Measurements from ENCODE around the gene PTPN20. TPM values are rescaled to one million over a fixed set of nuclear protein-coding genes. Genes with fewer than 3 reads are reported as not detected.

The PTPN20 gene
- total and polyA plus RNA-seq, 8 donors = 0.37 to 15.2 (median 1.6) TPM; not detected in 2

DNA sequence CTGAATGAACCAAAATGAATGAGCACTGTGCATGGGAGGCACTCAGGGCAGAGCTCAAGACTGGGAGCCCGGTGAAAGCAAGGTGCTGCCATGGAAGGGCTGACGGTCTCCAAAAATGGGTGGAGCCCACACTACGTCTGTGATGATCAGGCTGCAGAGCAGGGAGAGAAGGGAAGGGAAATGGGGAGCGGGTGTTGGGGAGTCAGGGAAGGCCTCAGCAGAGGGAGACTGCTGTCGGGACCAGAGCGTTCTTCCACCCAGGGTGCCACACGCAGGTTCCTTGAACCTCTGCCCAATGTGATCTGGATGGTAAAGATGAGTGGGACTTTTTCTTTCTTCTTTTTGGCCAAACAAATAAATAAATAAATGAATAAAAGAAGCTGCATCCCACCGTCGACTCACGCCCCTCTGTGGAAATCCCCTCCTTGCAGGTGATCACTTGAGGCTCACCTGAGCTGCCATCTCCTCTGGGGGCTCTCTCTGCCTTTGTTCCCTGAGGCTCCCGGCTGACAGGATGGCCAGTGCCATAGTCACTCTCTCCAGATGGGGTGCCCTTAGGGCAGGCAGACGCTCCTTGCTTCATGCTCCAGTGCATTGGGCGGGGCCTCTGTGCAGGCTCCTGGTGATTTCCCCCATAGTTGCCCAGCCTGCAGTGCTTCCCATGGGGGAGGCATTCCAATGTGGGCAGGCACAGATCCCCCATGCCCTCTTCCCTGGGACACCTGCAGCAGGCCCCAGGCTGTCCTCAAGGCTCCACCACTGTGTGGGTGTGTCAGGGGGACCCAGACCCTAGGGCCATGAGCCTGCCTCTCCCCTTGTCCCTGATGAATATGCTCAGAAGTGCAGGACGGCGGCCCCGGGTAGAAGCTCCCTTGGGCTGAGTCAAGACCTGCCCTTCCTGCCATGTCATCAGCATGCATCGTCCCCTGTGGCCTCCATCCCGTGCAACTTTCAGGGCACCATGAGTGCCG is 131.8 kb downstream of the PTPN20 start:
- DNase-seq = no peak
- Histone ChIP-seq H3K4me3 (no peak overlapping the region), H3K27ac (no peak overlapping the region), H3K27me3 (peaks cover 0 to 3% (median 0%) of the 10 kb centered on the region in 3 donors), H3K4me1 (peaks cover 0 to 7% (median 0%) of the 10 kb centered on the region in 4 donors), H3K9me3 (no peaks in the 10 kb centered on the region), H3K36me3 (no peaks in the 10 kb centered on the region)
- intact Hi-C loops (cut with DNase I; ENCODE audit: low total_unique reads) = no loop called here
- WGBS, 5 donors = 78 to 85% (median 80%) methylated on average over 19 of the region's 19 CpGs
- TF ChIP-seq, protein P1, sequence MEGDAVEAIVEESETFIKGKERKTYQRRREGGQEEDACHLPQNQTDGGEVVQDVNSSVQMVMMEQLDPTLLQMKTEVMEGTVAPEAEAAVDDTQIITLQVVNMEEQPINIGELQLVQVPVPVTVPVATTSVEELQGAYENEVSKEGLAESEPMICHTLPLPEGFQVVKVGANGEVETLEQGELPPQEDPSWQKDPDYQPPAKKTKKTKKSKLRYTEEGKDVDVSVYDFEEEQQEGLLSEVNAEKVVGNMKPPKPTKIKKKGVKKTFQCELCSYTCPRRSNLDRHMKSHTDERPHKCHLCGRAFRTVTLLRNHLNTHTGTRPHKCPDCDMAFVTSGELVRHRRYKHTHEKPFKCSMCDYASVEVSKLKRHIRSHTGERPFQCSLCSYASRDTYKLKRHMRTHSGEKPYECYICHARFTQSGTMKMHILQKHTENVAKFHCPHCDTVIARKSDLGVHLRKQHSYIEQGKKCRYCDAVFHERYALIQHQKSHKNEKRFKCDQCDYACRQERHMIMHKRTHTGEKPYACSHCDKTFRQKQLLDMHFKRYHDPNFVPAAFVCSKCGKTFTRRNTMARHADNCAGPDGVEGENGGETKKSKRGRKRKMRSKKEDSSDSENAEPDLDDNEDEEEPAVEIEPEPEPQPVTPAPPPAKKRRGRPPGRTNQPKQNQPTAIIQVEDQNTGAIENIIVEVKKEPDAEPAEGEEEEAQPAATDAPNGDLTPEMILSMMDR (IDR thresholded peaks at IDR 0.05) = no peak
- TF ChIP-seq POLR2AphosphoS5 (IDR thresholded peaks at IDR 0.05) = no peak

DNA sequence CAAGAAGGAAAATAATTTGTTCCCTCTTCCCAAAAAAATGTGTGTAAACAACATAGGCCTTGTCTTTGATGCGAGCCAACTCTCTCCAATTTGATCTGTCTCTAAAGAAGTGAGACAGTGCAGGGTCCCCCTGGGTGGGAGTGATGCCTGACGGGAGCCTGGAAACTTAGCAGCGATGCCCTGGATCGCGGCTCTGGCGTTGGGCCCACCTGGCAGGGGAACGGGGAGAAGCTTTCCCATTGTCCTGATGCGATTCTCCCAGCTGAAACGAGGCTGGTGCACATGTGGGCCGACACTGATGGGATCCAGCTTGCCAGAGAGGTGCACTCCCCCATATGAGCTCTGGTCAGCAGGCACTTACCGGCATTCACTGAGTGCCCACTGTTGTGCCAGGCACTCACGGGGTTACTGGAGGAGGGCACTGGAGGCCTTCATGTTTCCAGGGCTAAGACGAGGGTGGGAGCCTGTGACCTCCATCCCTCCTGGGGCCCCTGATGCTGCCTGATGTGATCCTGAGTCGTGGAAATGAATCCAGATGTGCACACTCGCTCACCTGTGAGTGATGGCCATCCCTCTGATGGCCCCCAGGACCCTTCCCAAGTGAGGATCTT is 132.8 kb downstream of the PTPN20 start:
- no peak overlapping the region for H3K4me3 ChIP-seq
- DNase-seq = no peak
- intact Hi-C loops (cut with DNase I; ENCODE audit: low total_unique reads) = no loop called here
- no peaks in the 10 kb centered on the region for H3K9me3 ChIP-seq
- no peak for TF ChIP-seq POLR2AphosphoS5 (IDR thresholded peaks at IDR 0.05)
- TF ChIP-seq EP300 (IDR thresholded peaks at IDR 0.05) = no peak
- TF ChIP-seq POLR2A (IDR thresholded peaks at IDR 0.05) = no peak
- TF ChIP-seq, protein P1 (IDR thresholded peaks at IDR 0.05) = no peak
- peaks cover 0 to 3% (median 0%) of the 10 kb centered on the region in 3 donors for H3K27me3 ChIP-seq
- no peaks in the 10 kb centered on the region for H3K36me3 ChIP-seq
- peaks cover 0 to 7% (median 0%) of the 10 kb centered on the region in 4 donors for H3K4me1 ChIP-seq
- 78 to 81% (median 80%) methylated on average over 14 to 15 of the region's 15 CpGs for WGBS, 5 donors
- H3K27ac ChIP-seq = no peak overlapping the region

DNA sequence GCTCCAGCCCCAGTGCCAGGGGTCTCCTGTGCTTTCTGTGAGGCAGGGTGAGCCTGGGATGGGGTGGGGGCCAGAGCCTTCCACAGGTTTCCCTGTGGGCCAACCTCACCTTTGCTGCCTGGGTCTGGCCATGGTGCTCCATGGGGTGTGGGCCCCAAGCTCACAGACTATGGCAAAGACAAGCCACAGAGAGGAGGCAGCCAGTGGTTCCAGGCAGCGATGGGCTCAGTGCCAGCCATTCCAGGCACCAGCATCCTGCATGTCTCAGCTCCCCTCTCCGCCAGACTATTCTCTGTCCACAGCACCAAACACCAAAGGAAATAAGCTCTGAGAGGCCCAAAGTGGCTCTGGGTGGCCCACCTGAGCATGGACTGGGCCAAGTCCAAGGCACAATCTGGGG is 133.5 kb downstream of the PTPN20 start:
- Histone ChIP-seq H3K4me1 (peaks cover 0 to 7% (median 0%) of the 10 kb centered on the region in 4 donors), H3K36me3 (no peaks in the 10 kb centered on the region), H3K9me3 (no peaks in the 10 kb centered on the region), H3K27ac (no peak overlapping the region), H3K4me3 (no peak overlapping the region), H3K27me3 (peaks cover 0 to 3% (median 0%) of the 10 kb centered on the region in 3 donors)
- DNase-seq = no peak
- intact Hi-C loops (cut with DNase I; ENCODE audit: low total_unique reads) = no loop called here
- 81 to 94% (median 88%) methylated on average over 1 to 2 of the region's 2 CpGs for WGBS, 5 donors
- TF ChIP-seq POLR2A (IDR thresholded peaks at IDR 0.05) = no peak
- TF ChIP-seq, protein P1 (IDR thresholded peaks at IDR 0.05) = no peak
- no peak for TF ChIP-seq POLR2AphosphoS5 (IDR thresholded peaks at IDR 0.05)
- no peak for TF ChIP-seq EP300 (IDR thresholded peaks at IDR 0.05)

DNA sequence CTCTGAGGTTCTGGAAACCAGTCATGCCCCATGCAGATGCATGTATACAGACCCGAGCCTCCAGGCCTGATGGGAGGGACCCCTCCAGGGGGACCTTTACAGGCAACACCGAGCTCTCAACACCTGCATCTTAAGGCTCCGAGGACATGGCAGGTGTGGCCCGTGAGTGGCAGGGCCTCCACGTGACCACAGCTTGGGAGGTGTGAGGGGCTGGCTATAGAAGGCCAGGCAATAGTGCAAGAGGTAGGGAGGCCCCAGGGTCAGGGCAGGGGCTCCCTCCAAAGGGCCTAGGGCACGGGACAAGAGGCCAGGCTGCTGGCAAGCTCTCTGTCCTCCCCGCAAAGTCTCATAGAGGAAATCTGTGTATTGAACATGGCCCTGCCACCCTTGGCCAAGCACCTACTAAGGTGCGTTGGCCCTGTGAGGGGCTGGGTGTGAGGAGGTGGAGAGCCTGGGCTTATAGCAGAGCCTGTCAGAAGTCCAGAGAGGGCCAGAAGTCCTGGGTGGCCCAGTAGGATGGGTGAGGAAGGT is 134.2 kb downstream of the PTPN20 start:
- Histone ChIP-seq H3K4me1 (peaks cover 0 to 7% (median 0%) of the 10 kb centered on the region in 4 donors), H3K36me3 (no peaks in the 10 kb centered on the region), H3K27ac (no peak overlapping the region), H3K9me3 (no peaks in the 10 kb centered on the region), H3K4me3 (no peak overlapping the region), H3K27me3 (peaks cover 0 to 3% (median 0%) of the 10 kb centered on the region in 3 donors)
- intact Hi-C loops (cut with DNase I; ENCODE audit: low total_unique reads) = no loop called here
- DNase-seq = no peak
- 78 to 93% (median 80%) methylated on average over 2 to 8 of the region's 8 CpGs for WGBS, 5 donors
- TF ChIP-seq EP300 (IDR thresholded peaks at IDR 0.05) = no peak
- TF ChIP-seq POLR2AphosphoS5 (IDR thresholded peaks at IDR 0.05) = no peak
- TF ChIP-seq, protein P1 (IDR thresholded peaks at IDR 0.05) = no peak
- no peak for TF ChIP-seq POLR2A (IDR thresholded peaks at IDR 0.05)
